ENCODE results near the gene RAE1. TPM values are rescaled to one million over a fixed set of nuclear protein-coding genes. Genes with fewer than 3 reads are reported as not detected.

RAE1 gene
- total RNA-seq, 1 experiment from 2014 or later = 46.3 TPM

DNA sequence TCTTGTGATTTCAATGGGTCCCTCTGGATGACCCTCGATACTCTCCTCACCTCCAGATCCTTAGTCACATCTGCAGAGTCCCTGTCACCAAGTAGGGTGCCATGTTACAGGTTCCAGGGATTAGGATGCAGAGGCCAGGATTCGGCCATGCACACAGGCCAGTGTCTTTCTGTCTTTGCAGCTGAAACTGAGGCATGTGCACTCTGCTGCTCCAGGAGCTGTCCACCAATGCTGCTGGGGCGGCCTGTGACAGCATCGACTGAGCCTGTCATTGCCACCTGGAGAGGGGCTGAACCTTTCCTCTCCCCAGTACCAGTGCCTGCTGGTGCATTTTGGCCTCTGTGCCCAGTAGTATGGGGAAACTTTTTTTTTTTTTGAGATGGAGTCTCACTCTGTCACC lies 35.7 kb downstream of the RAE1 start:
- no peak for DNase-seq (ENCODE audit: low read depth, low spot score)
- TF ChIP-seq FOSL1 (IDR thresholded peaks at IDR 0.05; ENCODE audit: low read depth) (no peak), SIN3A (IDR thresholded peaks at IDR 0.05; ENCODE audit: low read depth) (no peak), POLR2AphosphoS5 (IDR thresholded peaks at IDR 0.05; ENCODE audit: low read depth, low read length) (no peak), ATF3 (IDR thresholded peaks at IDR 0.05) (no peak), EZH2phosphoT487 (IDR thresholded peaks at IDR 0.05; ENCODE audit: borderline replicate concordance) (no peak), ZNF274 (IDR thresholded peaks at IDR 0.05; ENCODE audit: low read depth, low read length) (no peak), ZBTB33 (IDR thresholded peaks at IDR 0.05; ENCODE audit: extremely low read depth, insufficient replicate concordance, low read length) (no peak), MAX (IDR thresholded peaks at IDR 0.05) (no peak), REST (IDR thresholded peaks at IDR 0.05; ENCODE audit: low read depth) (no peak), SP1 (IDR thresholded peaks at IDR 0.05; ENCODE audit: low read depth) (no peak), SRF (IDR thresholded peaks at IDR 0.05; ENCODE audit: low read depth) (no peak), ZFX (IDR thresholded peaks at IDR 0.05) (no peak), ELF1 (IDR thresholded peaks at IDR 0.05; ENCODE audit: borderline replicate concordance, low read depth) (no peak), CTCF (IDR thresholded peaks at IDR 0.05 in 2 of 3, conservative IDR thresholded peaks at IDR 0.05 in 1 of 3; ENCODE audit: borderline replicate concordance in 1 of 3, insufficient read depth in 1 of 3, low read depth in 2 of 3, low read length in 2 of 3) (no peak)
- CTCF ChIA-PET = interaction anchor here (0.6 kb wide), 1 partner anchor 1157 kb away, joined by 3 read pairs; no protein-coding TSS in a partner anchor
- Histone ChIP-seq H4K20me1 (ENCODE audit: insufficient read depth) (no peaks in the 10 kb centered on the region), H3K36me3 (ENCODE audit: control insufficient read depth in 1 of 2, insufficient read depth in 2 of 2, low read length in 2 of 2) (no peaks in the 10 kb centered on the region), H3K27me3 (ENCODE audit: insufficient read depth, low read length) (no peaks in the 10 kb centered on the region), H3K9me2 (ENCODE audit: insufficient read depth) (no peaks in the 10 kb centered on the region), H3K79me2 (ENCODE audit: insufficient read depth, low read length) (no peaks in the 10 kb centered on the region), H3K4me2 (ENCODE audit: low read length) (no peak overlapping the region), H3K27ac (ENCODE audit: low read depth, low read length) (no peak overlapping the region), H3K4me1 (ENCODE audit: control insufficient read depth in 1 of 2, insufficient read depth in 2 of 2, low read length in 2 of 2) (peaks cover 17 to 26% of the 10 kb centered on the region in 2 experiments), H3K9me3 (ENCODE audit: control insufficient read depth in 1 of 2, insufficient read depth in 1 of 2, low read depth in 1 of 2, low read length in 2 of 2) (no peaks in the 10 kb centered on the region), H3K4me3 (replicated peaks in 1 of 2; ENCODE audit: low read depth in 1 of 2, low read length in 2 of 2) (no peak overlapping the region), H3K9ac (ENCODE audit: low read length) (no peak overlapping the region), H2AFZ (ENCODE audit: low read depth, low read length, poor library complexity, severe bottlenecking) (no peak overlapping the region)
- POLR2A ChIA-PET = interaction anchor here (0.6 kb wide), 1 partner anchor 110 kb away, joined by 3 read pairs; no protein-coding TSS in a partner anchor
- intact Hi-C loops (cut with micrococcal nuclease) = loop anchor here (10.0 kb wide), 1 partner anchor 208 kb away; no protein-coding TSS in a partner anchor
- no TSS peak for BruUV-seq (replicated peaks)
- RAD21 ChIA-PET (ENCODE audit: low non-redundant PET in 1 of 2, low total read pairs in 2 of 2, uncharacterized antibody in 2 of 2, unreplicated experiment in 2 of 2) = no interaction called here
- no peak for ATAC-seq

Data from HCT116 (cell line).